ENCODE data around the gene INTS14. TPM values are rescaled to one million over a fixed set of nuclear protein-coding genes. Genes with fewer than 3 reads are reported as not detected.
A peak's percentile ranks its signal among the peaks of the same experiment; 100 is the strongest.

INTS14 gene
- total and polyA plus RNA-seq, 8 donors: 32.3 to 50.9 (median 49.1) TPM

- ATAC-seq: no peak
- Histone ChIP-seq H3K27me3 (no peaks in the 10 kb centered on the region), H3K27ac (peak overlapping the region; percentile 2 to 57), H3K36me3 (peaks cover 0 to 95% of the 10 kb centered on the region in 2 donors), H3K4me1 (no peaks in the 10 kb centered on the region), H3K9me3 (no peaks in the 10 kb centered on the region), H3K4me3 (no peak overlapping the region)
- no peak for TF ChIP-seq CTCF (IDR thresholded peaks at IDR 0.05)
- DNase-seq: peak in 2 of 4 donors; percentile 8 to 25
- intact Hi-C loops (cut with DNase I): no loop called here
These were observed 27.2 kb downstream of the INTS14 start for GRCh38 chr15:65583701-65584100.

GRCh38 chr15:65580287-65580686 is 30.6 kb downstream of the INTS14 start:
- DNase-seq: no peak
- no peaks in the 10 kb centered on the region for H3K4me1 ChIP-seq
- H3K27me3 ChIP-seq: no peaks in the 10 kb centered on the region
- intact Hi-C loops (cut with DNase I): no loop called here
- no peaks in the 10 kb centered on the region for H3K9me3 ChIP-seq
- TF ChIP-seq CTCF (IDR thresholded peaks at IDR 0.05): no peak
- H3K27ac ChIP-seq: no peak overlapping the region
- peak; percentile 36 for ATAC-seq
- peaks cover 0 to 86% of the 10 kb centered on the region in 2 donors for H3K36me3 ChIP-seq
- H3K4me3 ChIP-seq: no peak overlapping the region

- TF ChIP-seq CTCF (IDR thresholded peaks at IDR 0.05): no peak
- Histone ChIP-seq H3K4me1 (no peaks in the 10 kb centered on the region), H3K4me3 (no peak overlapping the region), H3K27me3 (no peaks in the 10 kb centered on the region), H3K36me3 (peaks cover 0 to 86% of the 10 kb centered on the region in 2 donors), H3K9me3 (no peaks in the 10 kb centered on the region), H3K27ac (no peak overlapping the region)
- ATAC-seq (no peak), DNase-seq (no peak)
- intact Hi-C loops (cut with DNase I): no loop called here
These were observed 31.2 kb downstream of the INTS14 start for GRCh38 chr15:65579762-65580161.

- peak overlapping the region in 1 of 2 donors; percentile 30 for H3K27ac ChIP-seq
- TF ChIP-seq CTCF (IDR thresholded peaks at IDR 0.05): no peak
- no peak for DNase-seq
- no peaks in the 10 kb centered on the region for H3K27me3 ChIP-seq
- no peak overlapping the region for H3K4me3 ChIP-seq
- intact Hi-C loops (cut with DNase I): no loop called here
- no peaks in the 10 kb centered on the region for H3K4me1 ChIP-seq
- peaks cover 0 to 80% of the 10 kb centered on the region in 2 donors for H3K36me3 ChIP-seq
- ATAC-seq: no peak
- H3K9me3 ChIP-seq: no peaks in the 10 kb centered on the region
These were observed 31.8 kb downstream of the INTS14 start for GRCh38 chr15:65578904-65579728.

GRCh38 chr15:65577129-65577996 is 33.6 kb downstream of the INTS14 start:
- ATAC-seq: peak; percentile 44
- no peak for TF ChIP-seq CTCF (IDR thresholded peaks at IDR 0.05)
- intact Hi-C loops (cut with DNase I): no loop called here
- Histone ChIP-seq H3K4me1 (no peaks in the 10 kb centered on the region), H3K27ac (peak overlapping the region in 1 of 2 donors; percentile 0), H3K9me3 (no peaks in the 10 kb centered on the region), H3K36me3 (peaks cover 0 to 65% of the 10 kb centered on the region in 2 donors), H3K27me3 (no peaks in the 10 kb centered on the region), H3K4me3 (no peak overlapping the region)
- DNase-seq: no peak

All from left lung (tissue), 10 donors.